SU-DHL-6 (cell line): Measurements from ENCODE around the gene SNRNP35.

ENCODE experiments used
- H2AFZ ChIP-seq: fragments of 200-600 bp; sonication (generic); 2 replicates; pipeline ENCODE4 v1.6.1; 2014; ENCODE audit warnings: low read depth, mild to moderate bottlenecking, moderate library complexity, mixed read lengths, antibody characterized with exemption, low read length; ENCODE audit not compliant: severe bottlenecking
- H3F3A ChIP-seq: fragments of 200-600 bp; shearing (Covaris generic); 2 replicates; pipeline ENCODE4 v1.6.0; 2016; ENCODE audit warnings: antibody characterized with exemption, mild to moderate bottlenecking; ENCODE audit not compliant: insufficient read depth
- H3K27ac ChIP-seq: fragments of 200-600 bp; sonication (generic); 2 replicates; pipeline ENCODE4 v1.5.1; 2016; ENCODE audit warnings: low read depth, mild to moderate bottlenecking, low read length, moderate library complexity, mixed read lengths
- H3K27me3 ChIP-seq: fragments of 200-600 bp; sonication (generic), shearing (Covaris generic); 2 replicates; pipeline ENCODE4 v1.6.0; 2014; ENCODE audit warnings: mild to moderate bottlenecking, low read length
- H3K36me3 ChIP-seq: fragments of 200-600 bp; sonication (generic); 2 replicates; pipeline ENCODE4 v1.6.1; 2014; ENCODE audit warnings: mild to moderate bottlenecking, low read length, mixed read lengths
- H3K4me2 ChIP-seq: fragments of 300-600, 200-600 bp; shearing (Covaris generic), sonication (generic); 2 replicates; pipeline ENCODE4 v1.6.0; 2014; ENCODE audit warnings: low read length, low read depth, mild to moderate bottlenecking; ENCODE audit not compliant: poor library complexity, severe bottlenecking
- H3K4me3 ChIP-seq: fragments of 200-600 bp; sonication (generic); 2 replicates; pipeline ENCODE4 v1.5.1; 2014; ENCODE audit warnings: antibody characterized with exemption, low read length, mild to moderate bottlenecking, mixed read lengths; ENCODE audit not compliant: insufficient read depth, poor library complexity, severe bottlenecking
- H3K79me2 ChIP-seq: fragments of 200-600 bp; sonication (generic); 2 replicates; pipeline ENCODE4 v1.6.1; 2014; ENCODE audit warnings: mild to moderate bottlenecking, low read length, moderate library complexity; ENCODE audit not compliant: insufficient read depth
- H3K9ac ChIP-seq: fragments of 200-600 bp; sonication (generic); 2 replicates; pipeline ENCODE4 v1.7.0; 2014; ENCODE audit warnings: mild to moderate bottlenecking, low read length
- H3K9me2 ChIP-seq: fragments of 200-600 bp; sonication (generic); replicated peaks from 2 replicates; pipeline ENCODE4 v1.6.1; 2014; ENCODE audit warnings: low read length; ENCODE audit not compliant: insufficient read depth
- H3K9me3 ChIP-seq: fragments of 200-600 bp; sonication (generic); 2 replicates; pipeline ENCODE4 v1.6.1; 2014; ENCODE audit warnings: low read length, mixed read lengths; ENCODE audit not compliant: insufficient read depth
- H4K20me1 ChIP-seq: fragments of 200-600 bp; sonication (generic); 2 replicates; pipeline ENCODE4 v1.6.1; 2014; ENCODE audit warnings: low read depth, mild to moderate bottlenecking, antibody characterized with exemption, low read length, moderate library complexity, mixed read lengths
- CTCF ChIP-seq: fragments of 200-600 bp; sonication (generic); IDR thresholded peaks from one replicate; pipeline ENCODE4 v1.5.1; 2017; ENCODE audit warnings: antibody characterized with exemption, mild to moderate bottlenecking, low read length, moderate library complexity; ENCODE audit not compliant: insufficient read depth, poor library complexity, severe bottlenecking
- EZH2phosphoT487 ChIP-seq: fragments of 200-600 bp; sonication (generic), shearing (Covaris generic); conservative IDR thresholded peaks from 2 replicates; pipeline ENCODE4 v1.6.1; 2018; ENCODE audit warnings: mild to moderate bottlenecking, antibody characterized with exemption, low read length, moderate library complexity, mixed read lengths

Gene SNRNP35

GRCh38 chr12:123498126-123498825 is 40.3 kb downstream of the SNRNP35 start:
- Histone ChIP-seq H3K79me2 (no peaks in the 10 kb centered on the region), H3K27me3 (no peaks in the 10 kb centered on the region), H3K9me3 (no peaks in the 10 kb centered on the region), H3K9me2 (no peaks in the 10 kb centered on the region), H3K4me2 (no peak overlapping the region), H3K27ac (no peak overlapping the region), H2AFZ (no peak overlapping the region), H3K9ac (no peak overlapping the region), H3F3A (no peaks in the 10 kb centered on the region), H3K4me3 (no peak overlapping the region), H3K36me3 (no peaks in the 10 kb centered on the region), H4K20me1 (no peaks in the 10 kb centered on the region)
- TF ChIP-seq EZH2phosphoT487: no peak
- TF ChIP-seq CTCF: no peak

- Histone ChIP-seq H3K4me2 (no peak overlapping the region), H3K4me3 (no peak overlapping the region), H3K9ac (no peak overlapping the region), H2AFZ (no peak overlapping the region), H4K20me1 (no peaks in the 10 kb centered on the region), H3K9me2 (no peaks in the 10 kb centered on the region), H3K9me3 (no peaks in the 10 kb centered on the region), H3K27ac (no peak overlapping the region), H3K79me2 (no peaks in the 10 kb centered on the region), H3K27me3 (no peaks in the 10 kb centered on the region), H3K36me3 (no peaks in the 10 kb centered on the region), H3F3A (no peaks in the 10 kb centered on the region)
- no peak for TF ChIP-seq CTCF
Measured at GRCh38 chr12:123499332-123499731, 41.4 kb downstream of the SNRNP35 start.

GRCh38 chr12:123502163-123502704 is 44.3 kb downstream of the SNRNP35 start:
- no peak for TF ChIP-seq CTCF
- TF ChIP-seq EZH2phosphoT487: no peak
- Histone ChIP-seq H3K27me3 (no peaks in the 10 kb centered on the region), H3K4me2 (no peak overlapping the region), H3K9ac (no peak overlapping the region), H3K36me3 (no peaks in the 10 kb centered on the region), H4K20me1 (no peaks in the 10 kb centered on the region), H3K79me2 (no peaks in the 10 kb centered on the region), H3K9me3 (no peaks in the 10 kb centered on the region), H3K9me2 (no peaks in the 10 kb centered on the region), H3K4me3 (no peak overlapping the region), H3F3A (no peaks in the 10 kb centered on the region), H3K27ac (no peak overlapping the region), H2AFZ (no peak overlapping the region)
